Measurements from ENCODE around the gene SKIDA1. TPM values are rescaled to one million over a fixed set of nuclear protein-coding genes. Genes with fewer than 3 reads are reported as not detected.

The SKIDA1 gene
- total RNA-seq, 2 donors from 2014 or later: 0.54 TPM; not detected in 1

- no peaks in the 10 kb centered on the region for H3K36me3 Mint-ChIP-seq
- no peaks in the 10 kb centered on the region for H3K9me3 Mint-ChIP-seq
- no peak for ATAC-seq
- DNase-seq (ENCODE audit: low spot score in 2 of 2): no peak
- H3K27ac Mint-ChIP-seq: no peak overlapping the region
Measured at GRCh38 chr10:21487416-21488180, 37.9 kb downstream of the SKIDA1 start.

- Mint-ChIP-seq H3K36me3 (no peaks in the 10 kb centered on the region), H3K27ac (no peak overlapping the region), H3K9me3 (no peaks in the 10 kb centered on the region)
- ATAC-seq (no peak), DNase-seq (ENCODE audit: low spot score in 2 of 2) (no peak)
Measured at GRCh38 chr10:21482821-21483220, 42.7 kb downstream of the SKIDA1 start.

GRCh38 chr10:21481407-21481806 lies 44.1 kb downstream of the SKIDA1 start:
- no peak overlapping the region for H3K27ac Mint-ChIP-seq
- H3K36me3 Mint-ChIP-seq: no peaks in the 10 kb centered on the region
- H3K9me3 Mint-ChIP-seq: no peaks in the 10 kb centered on the region
- DNase-seq (ENCODE audit: low spot score in 2 of 2) (no peak), ATAC-seq (no peak)

GRCh38 chr10:21479570-21480315 lies 45.7 kb downstream of the SKIDA1 start:
- DNase-seq (ENCODE audit: low spot score in 2 of 2) (no peak), ATAC-seq (no peak)
- no peaks in the 10 kb centered on the region for H3K9me3 Mint-ChIP-seq
- no peak overlapping the region for H3K27ac Mint-ChIP-seq
- H3K36me3 Mint-ChIP-seq: no peaks in the 10 kb centered on the region

DNA sequence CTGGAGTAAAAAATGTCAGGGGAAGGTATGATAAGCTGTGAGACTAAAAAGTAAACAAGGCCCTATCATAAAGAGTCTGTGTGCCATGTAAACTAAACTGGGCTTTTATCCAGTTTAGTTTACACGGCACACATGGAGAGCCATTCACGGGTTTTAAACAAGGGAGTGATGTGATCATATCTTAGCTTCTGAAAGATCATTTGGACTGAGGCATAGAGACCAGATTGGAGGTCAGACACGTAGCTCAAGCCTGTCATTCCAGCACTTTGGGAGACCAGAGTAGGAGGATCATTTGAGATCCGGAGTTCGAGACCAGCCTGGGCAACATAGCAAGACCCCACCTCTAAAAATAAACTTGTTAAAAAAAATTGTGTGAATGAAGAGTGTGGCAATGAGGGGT lies 50.1 kb downstream of the SKIDA1 start:
- ATAC-seq (no peak), DNase-seq (ENCODE audit: low spot score in 2 of 2) (no peak)
- no peaks in the 10 kb centered on the region for H3K36me3 Mint-ChIP-seq
- no peaks in the 10 kb centered on the region for H3K9me3 Mint-ChIP-seq
- no peak overlapping the region for H3K27ac Mint-ChIP-seq

- H3K9me3 Mint-ChIP-seq: no peaks in the 10 kb centered on the region
- no peak for DNase-seq (ENCODE audit: low spot score in 2 of 2)
- H3K27ac Mint-ChIP-seq: no peak overlapping the region
- H3K36me3 Mint-ChIP-seq: no peaks in the 10 kb centered on the region
- no peak for ATAC-seq
Measured at GRCh38 chr10:21473541-21473940, 51.9 kb downstream of the SKIDA1 start.

GRCh38 chr10:21473135-21473534 lies 52.3 kb downstream of the SKIDA1 start:
- H3K27ac Mint-ChIP-seq: no peak overlapping the region
- ATAC-seq (no peak), DNase-seq (ENCODE audit: low spot score in 2 of 2) (no peak)
- no peaks in the 10 kb centered on the region for H3K9me3 Mint-ChIP-seq
- H3K36me3 Mint-ChIP-seq: no peaks in the 10 kb centered on the region

GRCh38 chr10:21468086-21468485 lies 57.4 kb downstream of the SKIDA1 start:
- DNase-seq (ENCODE audit: low spot score in 2 of 2) (no peak), ATAC-seq (no peak)
- no peaks in the 10 kb centered on the region for H3K9me3 Mint-ChIP-seq
- no peaks in the 10 kb centered on the region for H3K36me3 Mint-ChIP-seq
- no peak overlapping the region for H3K27ac Mint-ChIP-seq

DNA sequence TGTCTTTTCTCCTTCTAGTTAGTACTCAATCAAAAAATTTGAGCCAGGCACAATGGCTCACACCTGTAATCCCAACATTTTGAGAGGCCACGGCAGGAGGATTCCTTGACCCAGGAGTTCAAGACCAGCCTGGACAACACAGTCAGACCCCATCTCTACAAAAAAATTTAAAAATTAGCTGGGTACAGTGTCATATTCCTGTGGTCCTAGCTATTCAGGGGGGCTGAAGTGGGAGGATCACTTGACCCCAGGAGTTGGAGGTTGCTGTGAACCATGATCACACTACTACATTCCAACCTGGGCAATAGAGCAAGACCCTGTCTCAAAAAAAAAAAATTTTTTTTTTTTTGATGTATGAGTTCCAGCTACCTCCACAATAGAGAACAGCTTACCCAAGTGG lies 57.8 kb downstream of the SKIDA1 start:
- DNase-seq (ENCODE audit: low spot score in 2 of 2): no peak
- ATAC-seq: no peak
- Mint-ChIP-seq H3K9me3 (no peaks in the 10 kb centered on the region), H3K36me3 (no peaks in the 10 kb centered on the region), H3K27ac (no peak overlapping the region)

GRCh38 chr10:21464134-21464533 lies 61.3 kb downstream of the SKIDA1 start:
- Mint-ChIP-seq H3K9me3 (no peaks in the 10 kb centered on the region), H3K36me3 (no peaks in the 10 kb centered on the region), H3K27ac (no peak overlapping the region)
- DNase-seq (ENCODE audit: low spot score in 2 of 2): no peak
- ATAC-seq: no peak

Other genes starting within 250 kb of the SKIDA1 start
- gene MLLT10, start 8.6 kb upstream of the SKIDA1 start, total RNA-seq: 10 to 100 TPM; 20.1 to 46.4 TPM

Measured in activated naive CD4-positive, alpha-beta T cell treated with anti-CD3 and anti-CD28 coated beads, Interleukin-2, amount 50 U/mL, for 72 hours (primary cell).